ENCODE measurements around the gene EXOC3L1.

Gene EXOC3L1

DNA sequence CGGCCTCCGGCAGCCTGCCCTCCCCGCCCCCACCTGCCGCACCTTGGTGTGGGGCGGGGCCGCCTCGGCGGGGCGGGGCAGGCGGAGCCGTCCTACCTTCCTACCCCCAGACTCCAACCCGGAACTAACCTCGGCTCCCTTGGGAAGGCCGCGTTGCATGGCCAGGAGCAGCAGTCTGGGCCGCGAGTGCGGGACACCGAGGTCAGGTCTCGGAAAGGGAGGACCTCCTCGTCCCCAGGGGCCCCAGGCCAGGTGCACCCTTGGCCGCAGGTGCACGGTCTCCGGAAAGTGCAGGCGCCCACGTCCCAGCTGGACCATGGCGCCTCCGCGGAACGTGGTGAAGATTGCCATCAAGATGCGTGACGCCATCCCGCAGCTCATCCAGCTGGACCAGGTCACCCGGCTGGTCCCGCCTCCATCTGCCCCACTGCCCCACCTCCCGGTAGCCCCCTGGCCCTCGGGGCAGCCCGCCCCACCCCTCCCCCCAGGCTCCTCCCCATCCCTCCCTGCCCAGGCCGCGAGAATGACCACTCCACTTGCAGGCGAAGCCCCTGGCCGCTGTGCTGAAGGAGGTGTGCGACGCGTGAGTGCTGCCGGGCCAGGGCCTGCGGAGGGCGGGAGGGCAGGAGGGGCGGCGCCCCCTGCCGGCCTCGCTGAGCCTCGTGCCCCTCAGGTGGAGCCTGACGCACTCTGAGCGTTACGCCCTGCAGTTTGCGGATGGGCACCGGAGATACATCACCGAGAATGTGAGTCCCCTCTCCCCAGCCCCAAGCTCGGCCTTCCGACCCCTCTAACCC is 9.3 kb upstream of the EXOC3L1 start, which contains the start of gene ELMO3:
TSS of gene ELMO3 (plus strand) at position 121 of the 797 bp plus-strand sequence. CDS start at position 317, 196 bp downstream.
- no peak for DNase-seq (ENCODE audit: low spot score)

DNA sequence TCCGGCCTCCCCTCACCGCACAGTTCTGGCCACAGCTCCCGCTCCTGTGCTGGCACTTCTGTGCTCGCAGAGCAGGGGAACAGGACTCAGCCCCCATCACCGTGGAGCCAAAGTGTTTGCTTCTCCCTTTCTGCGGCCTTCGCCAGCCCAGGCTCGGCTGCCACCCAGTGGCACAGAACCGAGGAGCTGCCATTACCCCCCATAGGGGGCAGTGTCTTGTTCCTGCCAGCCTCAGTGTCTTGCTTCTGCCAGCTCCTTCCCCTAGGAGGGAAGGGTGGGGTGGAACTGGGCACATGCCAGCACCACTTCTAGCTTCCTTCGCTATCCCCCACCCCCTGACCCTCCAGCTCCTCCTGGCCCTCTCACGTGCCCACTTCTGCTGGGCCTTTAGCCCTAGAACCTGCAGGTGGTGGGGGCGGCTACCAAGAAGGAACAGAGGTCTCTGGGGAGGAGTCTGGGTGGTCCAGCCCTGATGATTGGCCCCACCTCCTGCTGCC is 8.3 kb upstream of the EXOC3L1 start:
- DNase-seq (ENCODE audit: low spot score) = peak; percentile 80

DNA sequence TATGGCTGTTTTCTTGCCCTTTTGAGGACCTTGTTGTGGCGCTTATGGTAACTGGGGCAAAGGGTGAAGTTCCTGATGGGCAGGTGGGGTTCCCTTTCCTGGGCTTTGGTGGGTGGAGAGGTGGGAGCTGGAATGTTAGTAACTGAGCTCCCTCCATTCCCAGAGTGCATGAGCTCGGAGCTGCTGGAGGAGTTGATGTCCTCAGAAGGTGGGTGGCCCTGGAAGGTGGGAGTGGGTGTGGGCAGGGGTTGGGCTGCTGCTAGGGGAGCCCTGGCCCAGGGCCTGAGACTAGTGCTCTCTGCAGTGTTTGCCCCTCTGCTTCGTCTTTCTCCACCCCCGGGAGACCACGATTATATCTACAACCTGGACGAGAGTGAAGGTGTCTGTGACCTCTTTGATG is 7.8 kb upstream of the EXOC3L1 start:
- no peak for DNase-seq (ENCODE audit: low spot score)

DNA sequence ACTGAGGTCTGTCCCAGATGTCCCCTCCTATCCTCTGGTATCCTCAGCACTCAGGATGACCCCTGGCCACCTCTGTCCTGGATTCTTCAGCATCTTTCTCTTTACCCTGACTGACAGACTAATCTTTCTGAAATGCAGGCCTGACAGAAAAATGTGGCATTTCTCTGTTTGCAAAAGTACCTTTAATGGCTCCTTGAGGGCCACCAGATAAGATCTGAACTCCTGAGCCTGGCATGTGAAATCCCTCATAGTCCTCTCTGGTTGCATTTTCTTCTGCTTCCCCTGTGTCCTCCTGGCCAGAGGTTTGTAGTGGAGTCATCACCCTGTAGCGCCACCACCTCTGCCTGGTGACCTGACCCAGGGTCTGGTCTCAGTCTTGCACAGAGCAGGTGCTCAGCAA is 6.9 kb upstream of the EXOC3L1 start:
- DNase-seq (ENCODE audit: low spot score) = peak; percentile 35

DNA sequence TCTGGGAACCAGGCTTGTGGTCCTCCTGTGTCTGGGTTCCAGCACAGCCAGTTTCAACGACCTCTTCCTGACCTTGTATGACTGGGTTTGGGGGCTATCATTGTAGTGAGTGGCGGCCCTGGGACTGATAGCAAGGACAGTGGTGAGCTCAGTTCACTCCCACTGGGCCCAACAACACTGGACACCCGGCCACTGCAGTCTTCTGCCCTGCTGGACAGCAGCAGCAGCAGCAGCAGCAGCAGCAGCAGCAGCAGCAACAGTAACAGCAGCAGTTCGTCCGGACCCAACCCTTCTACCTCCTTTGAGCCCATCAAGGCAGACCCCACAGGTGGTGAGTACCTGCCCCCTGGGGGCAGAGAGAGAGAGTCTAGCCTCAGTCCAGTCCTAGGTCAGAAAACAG is 5.7 kb upstream of the EXOC3L1 start:
- DNase-seq (ENCODE audit: low spot score) = peak; percentile 41

DNA sequence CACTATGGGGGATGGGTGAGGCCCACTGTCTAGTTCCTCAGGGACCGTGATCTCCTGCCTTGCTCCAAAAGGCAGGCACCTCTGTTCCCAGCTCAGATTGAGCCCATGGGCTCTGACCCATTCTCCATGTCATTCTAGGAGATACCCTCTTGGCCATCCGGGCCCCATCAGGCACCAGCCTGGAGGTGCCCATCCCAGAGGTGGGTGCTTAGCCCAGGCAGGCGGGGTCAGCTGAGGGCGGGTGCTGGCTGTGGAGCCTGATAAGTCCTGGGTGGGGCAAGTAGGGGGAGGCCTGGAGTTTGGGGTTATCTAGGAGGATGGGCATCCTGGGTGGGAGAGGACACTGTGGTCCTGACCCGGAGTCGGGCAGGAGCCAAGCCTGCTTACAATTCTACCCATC is 4.3 kb upstream of the EXOC3L1 start:
- DNase-seq (ENCODE audit: low spot score) = peak; percentile 89

DNA sequence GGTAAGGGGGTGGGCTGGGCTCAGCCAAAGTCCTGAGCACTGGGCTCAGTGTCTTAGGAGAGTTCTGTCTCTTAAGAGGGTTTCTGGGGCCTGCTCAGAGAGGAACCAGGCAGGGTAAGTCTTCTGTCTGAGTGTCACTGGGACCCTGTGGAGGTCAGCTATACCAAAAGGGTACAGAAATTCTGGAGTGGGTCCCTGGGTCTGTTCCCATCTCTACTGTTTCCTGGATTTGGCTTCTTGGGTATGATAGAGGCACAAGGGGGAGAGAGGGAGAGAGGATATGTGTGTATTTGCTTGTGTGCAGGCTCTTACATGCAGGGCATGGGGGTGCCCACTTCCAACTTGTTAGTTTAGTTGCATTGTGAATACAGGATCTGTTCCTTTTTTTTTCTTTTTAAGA is 3.6 kb upstream of the EXOC3L1 start:
- peak; percentile 59 for DNase-seq (ENCODE audit: low spot score)

DNA sequence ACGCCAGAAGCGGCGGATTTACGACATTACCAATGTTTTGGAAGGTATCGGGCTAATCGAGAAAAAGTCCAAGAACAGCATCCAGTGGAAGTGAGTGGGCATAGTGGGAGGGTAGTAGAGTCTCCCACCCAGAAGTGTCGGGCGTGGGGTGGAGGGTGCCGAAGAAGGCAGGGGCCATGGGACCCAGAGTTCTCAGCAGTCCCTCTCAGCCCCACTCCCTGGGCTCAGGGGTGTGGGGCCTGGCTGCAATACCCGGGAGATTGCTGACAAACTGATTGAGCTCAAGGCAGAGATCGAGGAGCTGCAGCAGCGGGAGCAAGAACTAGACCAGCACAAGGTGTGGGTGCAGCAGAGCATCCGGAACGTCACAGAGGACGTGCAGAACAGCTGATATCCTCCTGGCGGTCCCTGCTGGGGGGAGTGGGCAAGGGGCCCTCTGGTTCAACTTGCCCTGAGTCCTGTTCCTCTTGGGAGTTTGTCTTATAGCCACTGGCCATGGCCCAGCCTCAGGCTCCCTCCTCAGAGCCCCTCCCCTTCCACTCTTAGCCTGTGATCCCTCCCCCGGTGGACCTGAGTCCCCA is 2.9 kb upstream of the EXOC3L1 start:
- peak; percentile 62 for DNase-seq (ENCODE audit: low spot score)

DNA sequence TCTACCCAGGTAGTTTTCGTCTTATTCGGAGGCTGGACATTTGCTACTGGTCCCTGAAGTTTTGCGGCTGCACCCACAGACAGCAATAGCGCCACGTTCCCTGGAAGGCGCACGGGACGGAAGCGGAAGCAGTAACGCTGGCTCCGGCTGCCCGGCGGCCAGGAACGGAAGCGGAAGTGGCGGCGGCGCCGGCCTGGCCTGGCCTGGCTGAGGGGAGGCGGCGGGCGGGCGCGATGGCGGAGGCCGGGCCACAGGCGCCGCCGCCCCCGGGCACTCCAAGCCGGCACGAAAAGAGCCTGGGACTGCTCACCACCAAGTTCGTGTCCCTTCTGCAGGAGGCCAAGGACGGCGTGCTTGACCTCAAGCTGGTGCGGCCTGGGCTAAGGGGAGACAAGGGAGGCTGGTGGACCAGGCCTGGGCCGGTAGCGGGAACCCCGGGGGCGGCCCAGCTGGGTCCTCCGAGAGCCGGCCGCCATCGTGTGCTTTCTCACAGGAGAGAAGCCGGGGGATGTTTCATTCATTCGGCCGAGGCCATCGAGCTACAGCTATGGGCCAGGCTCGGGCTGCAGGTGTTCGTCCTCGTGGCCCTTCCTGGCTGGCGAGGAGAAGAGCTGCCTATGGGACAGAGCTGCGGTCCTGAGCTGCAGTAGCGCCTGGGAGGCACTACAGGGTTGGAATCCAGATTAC is 2.2 kb upstream of the EXOC3L1 start, which contains the start of gene E2F4:
TSS of gene E2F4 (plus strand) at position 161 of the 687 bp plus-strand sequence. CDS start at position 234, 73 bp downstream.
- DNase-seq (ENCODE audit: low spot score) = peak; percentile 94

DNA sequence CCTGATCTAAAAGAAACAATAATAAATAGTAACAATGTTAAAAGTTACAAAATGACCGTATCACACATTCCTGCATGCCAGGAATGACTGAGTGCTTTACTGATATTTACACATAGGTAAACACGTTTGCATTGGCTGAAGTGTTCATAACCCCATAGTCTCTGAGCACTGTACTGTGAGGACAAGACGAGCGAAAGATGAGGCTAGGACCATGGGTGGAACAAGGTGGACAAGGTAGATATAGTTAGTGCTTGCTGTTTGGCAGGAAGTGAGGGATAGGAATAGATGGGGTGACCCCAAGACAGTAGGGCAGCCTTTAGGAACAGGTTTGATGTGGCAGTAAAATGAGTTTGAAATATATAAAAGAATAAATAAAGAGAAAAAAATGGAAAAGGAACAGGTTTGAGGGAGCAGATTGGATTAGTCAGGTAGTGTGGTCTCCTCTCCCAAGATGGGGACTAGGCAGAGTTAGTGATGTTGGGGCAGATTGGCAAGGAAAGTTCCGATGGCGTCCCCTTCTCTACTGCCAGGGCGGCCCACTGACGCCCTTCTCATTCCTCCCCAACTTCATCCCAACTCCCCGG is 1.6 kb upstream of the EXOC3L1 start:
- peak; percentile 67 for DNase-seq (ENCODE audit: low spot score)

DNA sequence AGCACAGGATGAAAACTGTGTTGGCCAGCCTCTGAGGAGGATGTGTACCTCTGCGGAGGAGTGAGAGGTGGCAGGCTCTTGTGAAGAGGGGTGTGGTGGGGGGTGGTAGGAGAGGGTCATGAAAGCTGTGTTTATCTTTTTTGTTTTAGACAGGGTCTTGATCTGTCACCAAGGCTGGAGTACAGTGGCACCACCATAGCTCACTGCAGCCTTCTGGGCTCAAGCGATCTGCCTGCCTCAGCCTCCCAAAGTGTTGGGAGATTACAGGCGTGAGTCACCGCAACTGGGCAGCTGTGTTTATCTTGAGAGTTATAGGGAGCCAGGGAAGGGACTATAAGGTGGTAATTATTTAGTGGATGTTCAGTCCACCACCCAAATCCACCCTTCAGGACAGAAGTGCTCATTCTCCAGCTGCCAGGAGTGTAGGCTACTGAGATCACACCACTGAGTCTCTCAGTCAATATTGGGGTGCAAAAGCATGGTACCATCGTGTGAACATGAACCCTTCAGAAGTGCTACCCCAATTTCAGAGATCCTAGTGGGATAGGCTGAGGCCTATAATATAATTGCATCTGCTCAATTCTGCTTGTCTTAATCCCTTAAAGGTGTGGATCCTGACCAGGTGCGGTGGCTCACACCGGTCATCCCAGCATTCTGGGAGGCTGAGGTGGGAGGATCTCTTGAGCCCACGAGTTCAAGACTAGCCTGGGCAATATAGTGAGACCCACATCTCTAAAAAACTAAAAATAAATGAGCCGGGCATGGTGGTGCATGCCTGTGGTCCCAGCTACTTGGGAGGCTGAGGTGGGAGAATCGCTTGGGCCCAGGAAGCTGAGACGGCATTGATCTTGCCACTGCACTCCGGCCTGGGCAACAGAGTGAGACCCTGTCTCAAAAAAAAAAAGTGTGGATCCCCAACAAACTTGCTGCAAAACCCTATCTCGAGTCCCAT is 788 bp upstream of the EXOC3L1 start:
- peak; percentile 88 for DNase-seq (ENCODE audit: low spot score)

DNA sequence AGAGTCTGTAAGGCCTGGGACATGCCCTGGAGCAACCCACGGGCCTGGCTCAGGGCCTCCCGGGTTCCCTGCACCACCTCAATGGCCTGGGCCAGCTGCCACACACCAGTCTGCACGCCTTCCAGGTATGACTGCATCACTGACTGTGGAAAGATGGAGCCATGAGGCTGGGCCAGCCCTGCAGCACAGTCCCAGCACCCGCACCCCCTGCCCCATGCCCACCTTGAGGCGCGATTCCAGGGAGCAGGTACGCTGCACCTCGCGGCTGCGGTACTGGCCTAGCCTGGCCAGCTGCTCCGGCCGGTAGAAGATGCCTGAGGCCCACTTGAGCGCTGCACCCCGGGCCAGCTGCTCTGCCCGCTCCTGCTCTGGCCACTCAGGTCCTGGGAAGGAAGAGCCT is 1.1 kb downstream of the EXOC3L1 start:
- DNase-seq (ENCODE audit: low spot score) = no peak

DNA sequence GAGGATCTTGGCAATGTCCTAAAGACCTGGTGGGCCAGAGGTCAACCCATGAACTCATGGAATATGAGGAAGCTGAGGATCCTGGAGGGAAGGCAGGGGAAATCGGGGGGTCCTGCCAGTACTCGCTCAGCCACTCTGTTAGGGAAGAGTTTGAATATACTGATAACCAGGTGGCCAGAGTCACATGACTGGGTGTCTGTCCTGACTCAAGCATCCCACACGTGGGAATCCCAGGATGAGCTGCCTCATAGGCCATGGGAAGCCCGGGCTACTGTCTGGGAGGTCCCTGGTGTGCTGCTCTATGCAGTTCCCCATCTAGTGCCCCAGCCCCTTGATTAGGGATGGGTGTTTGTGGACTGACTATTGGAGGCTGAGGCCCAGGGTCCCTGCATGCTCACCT is 1.6 kb downstream of the EXOC3L1 start:
- DNase-seq (ENCODE audit: low spot score) = no peak

DNA sequence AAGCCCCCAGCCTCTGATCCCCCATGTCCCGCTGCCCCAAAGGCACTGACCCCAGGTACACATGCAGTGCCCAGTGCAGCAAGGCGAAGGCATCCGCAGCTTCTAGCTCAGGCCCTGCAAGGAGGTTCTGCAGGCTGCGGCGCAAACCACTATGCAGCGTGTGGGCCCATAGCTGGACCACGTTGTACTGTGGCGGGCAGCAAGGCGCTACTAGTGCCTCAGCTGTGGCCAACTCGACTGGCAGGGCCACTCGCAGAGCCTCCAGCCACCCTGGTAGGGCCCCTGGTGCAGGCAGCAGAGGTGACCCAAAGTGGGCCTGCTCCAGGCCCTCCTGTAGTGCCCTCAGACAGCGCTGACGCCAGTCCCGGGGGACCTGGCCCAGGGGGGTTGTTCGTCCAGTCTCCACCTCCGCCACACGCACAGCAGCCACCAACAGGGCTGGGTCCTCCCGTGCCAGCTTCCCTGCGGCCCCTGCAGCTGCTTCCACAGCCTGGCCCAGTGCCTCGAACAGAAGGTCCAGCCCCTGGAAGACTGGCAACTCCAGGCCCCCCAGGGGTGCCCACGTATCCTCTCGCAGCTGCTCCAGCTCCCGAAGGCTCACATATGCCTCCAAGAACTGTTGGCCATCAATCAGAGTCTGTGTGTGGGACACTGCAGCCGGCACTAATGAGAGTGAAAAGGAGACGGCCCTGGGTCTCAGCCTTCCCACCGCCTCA is 2.6 kb downstream of the EXOC3L1 start:
- DNase-seq (ENCODE audit: low spot score) = no peak

DNA sequence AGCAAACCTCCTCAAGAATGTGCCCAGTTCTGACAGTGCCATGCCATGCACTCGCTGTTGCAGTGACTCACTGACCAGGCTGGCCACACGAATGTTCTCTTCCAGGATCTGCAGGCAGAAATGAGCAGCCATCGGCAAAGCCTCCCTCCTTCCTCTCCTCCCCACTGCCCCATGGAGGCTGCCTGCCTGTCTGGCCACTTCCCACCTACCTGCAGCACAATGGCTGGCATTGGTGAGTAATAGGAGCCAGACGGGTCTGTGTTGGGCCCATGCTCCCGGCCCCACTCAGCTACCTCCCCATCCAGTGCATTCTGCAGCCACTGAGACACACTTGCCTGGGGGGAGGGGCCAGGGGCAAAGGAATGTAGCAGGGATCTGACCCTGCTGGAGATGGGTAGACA is 3.4 kb downstream of the EXOC3L1 start:
- DNase-seq (ENCODE audit: low spot score) = no peak

DNA sequence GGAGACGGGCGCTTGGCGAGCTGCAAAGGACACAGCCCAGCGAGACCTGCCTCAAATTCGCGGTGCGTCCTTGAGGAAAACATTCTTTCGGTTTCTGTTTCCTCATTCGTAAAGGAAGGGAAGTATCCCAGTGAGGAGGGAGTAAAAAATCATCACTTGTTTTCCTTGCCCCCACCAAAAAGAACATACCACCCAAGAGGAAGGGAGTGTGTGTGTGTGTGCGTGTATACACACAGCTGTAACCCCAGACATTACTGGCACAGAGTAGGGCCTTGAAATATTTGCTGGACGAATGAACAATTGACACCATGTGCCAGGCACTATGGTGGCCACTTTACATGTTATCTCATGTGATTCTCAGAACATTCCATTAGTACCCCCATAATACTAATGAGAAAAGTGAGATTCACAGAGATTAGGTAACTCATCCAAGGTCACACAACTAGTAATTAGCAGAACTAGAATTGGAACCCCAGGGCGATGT is 4.2 kb downstream of the EXOC3L1 start:
- DNase-seq (ENCODE audit: low spot score) = no peak

DNA sequence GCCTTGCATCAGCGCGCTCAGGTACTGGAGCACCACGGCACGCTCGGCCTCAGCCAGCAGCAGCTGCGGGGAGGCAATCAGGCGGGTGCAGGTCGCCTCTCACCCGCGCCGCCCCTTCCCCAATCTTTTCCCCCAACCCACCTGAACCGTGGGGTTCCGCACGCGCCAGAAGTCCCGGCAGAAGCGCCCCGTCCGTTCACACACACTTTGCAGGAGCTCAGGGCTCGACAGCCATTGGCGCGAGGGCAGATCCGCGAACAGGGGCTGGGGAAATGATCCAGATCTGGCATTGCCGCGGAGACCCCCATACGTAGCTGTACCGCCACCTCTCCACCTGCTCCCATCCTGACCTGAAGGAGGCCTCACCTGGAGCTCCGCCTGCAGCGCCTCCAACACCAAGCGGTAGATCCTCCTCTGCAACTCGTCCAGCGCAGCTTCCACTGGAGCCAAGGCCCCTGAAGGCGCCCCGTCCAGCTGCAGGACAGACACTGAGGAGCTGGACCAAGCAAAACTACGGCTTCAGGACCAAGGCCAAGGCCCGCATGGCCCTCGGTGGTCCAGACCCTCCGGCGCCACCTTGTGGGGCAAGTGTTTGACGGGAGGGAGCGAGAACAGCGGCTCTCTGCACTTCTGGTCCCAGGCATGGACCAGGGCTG is 4.8 kb downstream of the EXOC3L1 start:
- DNase-seq (ENCODE audit: low spot score) = peak; percentile 80

DNA sequence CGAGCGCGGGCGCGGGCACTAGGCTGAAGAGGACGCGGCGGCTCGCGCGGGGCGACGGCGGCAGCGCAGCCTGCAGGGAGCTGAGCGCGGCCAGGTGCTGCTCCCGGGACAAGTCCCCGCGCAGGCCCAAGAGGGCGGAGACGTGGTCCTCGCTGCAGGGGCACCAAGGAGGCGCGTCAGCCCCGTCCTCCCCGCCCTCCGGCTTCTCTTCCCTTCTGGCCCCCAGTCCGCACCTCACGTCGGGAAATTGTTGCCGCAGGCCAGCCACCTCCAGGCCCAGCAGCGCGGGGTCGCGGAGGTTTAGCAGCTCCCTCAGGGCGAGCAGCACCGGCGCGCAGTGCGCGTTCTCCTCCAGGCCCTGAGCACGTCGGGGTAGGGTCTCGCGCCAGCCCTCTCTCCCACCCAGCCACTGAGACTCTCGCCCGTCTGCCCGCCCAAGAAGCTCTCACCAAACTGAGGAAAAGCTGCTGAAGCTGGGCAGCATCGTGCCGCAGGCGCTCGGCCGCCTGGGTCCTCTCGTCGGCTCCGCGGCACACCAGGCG is 5.4 kb downstream of the EXOC3L1 start:
- DNase-seq (ENCODE audit: low spot score) = peak; percentile 31

DNA sequence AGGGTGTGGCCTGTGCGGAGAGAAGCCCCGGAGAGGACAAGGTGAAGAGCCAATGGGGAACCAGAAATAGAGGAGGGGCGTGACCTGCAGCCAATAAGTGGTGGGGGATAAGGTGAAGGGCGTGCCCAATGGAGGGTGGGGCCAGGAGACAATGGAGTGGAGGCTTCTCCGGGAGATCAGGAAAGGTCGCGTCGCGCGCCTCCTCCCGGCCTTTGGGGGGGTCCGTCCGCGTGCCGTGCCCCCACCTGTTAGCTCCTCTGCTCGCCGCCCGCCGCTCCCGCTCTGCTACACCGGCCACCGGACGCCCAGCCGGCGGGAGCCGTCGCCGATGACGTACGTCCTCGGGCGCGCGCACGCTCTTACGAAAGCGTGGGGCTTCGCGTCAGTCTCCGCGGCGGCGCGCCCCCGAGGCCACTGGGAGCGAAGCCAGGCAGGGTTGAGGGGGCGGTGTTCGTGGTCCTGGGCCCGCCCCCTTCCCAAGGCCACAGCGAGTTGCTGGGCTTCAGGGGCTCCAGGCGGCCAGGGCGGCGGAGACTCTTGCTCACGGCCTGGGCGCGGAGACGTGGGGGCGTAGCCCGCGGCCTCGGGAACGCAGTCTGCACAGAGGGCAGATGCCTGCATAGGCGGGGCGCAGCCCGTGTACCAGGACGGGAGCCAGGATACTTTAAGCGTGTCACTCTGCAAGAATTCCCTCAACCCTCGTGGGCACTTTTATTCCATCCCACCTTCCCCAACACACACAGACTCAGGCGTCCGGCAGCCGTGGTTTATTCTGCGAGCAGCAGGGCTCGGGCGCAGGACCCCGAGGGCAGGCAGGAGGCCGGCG is 6.1 kb downstream of the EXOC3L1 start, which contains the start of gene MATCAP1:
TSS of gene MATCAP1 (minus strand) at position 337 of the 826 bp plus-strand sequence. CDS start 3,353 bp downstream, outside the sequence.
- DNase-seq (ENCODE audit: low spot score) = peak; percentile 90

Data from hematopoietic multipotent progenitor cell treated with erythropoietin and hydrocortisone succinate and interleukin-3 and kit ligand, for 17 days (in vitro differentiated cells).